Measurements from ENCODE around the gene FIS1.
"Not testable (repeated sequence)": the region's sequence is repeated elsewhere in the genome, so short reads cannot be mapped to it uniquely, and the experiment has no call there.

Gene FIS1

DNA sequence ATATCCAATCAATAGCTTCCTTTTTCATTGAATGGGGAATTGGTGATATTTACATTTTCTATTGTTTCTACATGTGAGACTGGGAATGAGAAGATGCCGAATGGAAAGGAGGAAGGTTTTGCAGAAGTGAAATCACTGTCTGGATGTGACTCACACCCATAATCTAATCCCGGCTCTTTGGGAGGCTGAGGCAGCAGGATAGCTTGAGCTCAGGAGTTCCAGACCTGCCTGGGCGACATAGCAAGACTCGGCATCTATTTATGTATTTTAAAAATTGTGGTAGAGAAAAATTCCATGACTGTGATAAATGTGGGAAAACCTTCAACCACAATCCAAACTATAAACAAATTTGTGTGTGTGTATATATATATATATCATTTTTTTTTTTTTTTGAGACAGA lies 10.9 kb upstream of the FIS1 start:
- no peak for DNase-seq

DNA sequence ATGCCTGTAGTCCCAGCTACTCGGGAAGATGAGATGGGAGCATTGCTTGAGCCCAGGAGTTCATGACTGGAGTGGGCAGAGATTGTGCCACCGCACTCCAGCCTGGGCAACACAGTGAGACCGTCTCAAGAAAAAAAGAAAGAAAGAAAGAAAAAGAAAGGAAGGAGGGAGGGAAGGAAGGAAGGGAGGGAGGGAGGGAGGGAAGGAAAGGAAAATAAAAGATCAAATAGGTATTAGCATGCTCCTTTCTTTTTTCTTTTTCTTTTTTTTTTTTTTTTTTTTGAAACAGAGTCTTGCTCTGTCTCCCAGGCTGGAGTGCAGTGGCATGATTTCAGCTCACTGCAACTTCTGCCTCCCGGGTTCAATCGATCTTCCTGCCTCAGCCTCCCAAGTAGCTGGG lies 8.3 kb upstream of the FIS1 start:
- DNase-seq = not testable (repeated sequence)

DNA sequence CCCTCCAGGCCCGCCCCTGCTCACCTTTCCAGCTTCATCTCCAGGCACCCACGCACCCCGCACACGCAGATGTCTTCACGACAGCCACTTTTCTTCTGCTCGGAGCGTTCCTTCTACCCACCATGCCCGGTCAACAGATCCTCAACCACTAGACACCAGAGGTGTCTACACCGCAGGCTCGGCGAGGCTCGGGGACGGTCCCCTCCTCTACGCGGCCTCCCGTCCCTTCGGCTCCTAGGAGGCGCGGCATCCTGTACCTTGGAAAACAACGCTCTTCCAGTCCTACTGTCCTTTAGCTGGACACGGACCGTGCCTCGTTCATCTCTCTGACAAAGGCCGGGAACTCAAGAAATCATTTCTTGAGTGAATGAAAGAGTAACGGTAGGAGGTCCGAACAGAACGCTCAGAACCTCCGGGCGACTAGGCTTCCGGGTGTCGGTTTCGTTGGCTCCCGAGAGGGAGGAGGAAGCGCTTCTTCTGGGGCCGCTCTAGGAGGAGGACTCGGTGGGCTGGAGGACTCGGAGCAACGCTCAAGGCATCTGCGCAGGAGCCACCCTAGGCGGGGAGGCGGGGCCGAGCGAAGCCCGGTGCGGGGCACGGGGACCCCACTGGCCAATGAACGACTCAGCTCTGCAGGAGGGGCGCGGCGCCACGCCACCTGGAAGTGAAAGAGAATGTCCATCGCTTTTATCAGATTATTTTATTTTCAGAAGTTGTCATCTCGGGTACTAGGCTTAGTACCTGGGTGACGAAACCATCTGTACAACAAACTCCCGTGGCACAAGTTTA lies 7.2 kb upstream of the FIS1 start:
- DNase-seq = peak; percentile 98

DNA sequence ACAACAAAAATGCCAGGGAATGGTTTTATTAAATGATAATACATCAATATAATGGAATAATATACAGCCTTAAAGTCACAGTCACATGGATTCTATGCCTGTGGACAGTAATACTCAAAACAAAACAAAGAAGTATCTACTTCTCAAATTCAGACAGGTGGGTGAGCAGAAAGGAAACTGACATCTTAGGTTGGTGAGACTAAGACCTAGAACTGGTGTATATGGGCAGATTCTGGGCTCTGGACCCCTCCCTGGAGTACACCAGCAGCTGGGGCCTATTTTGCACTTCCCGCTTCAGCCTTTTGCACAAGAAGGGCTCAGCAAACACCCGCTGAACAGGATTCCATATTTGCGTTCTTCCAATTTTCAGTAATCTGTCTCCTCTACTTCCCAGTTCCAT lies 5.4 kb upstream of the FIS1 start:
- no peak for DNase-seq

DNA sequence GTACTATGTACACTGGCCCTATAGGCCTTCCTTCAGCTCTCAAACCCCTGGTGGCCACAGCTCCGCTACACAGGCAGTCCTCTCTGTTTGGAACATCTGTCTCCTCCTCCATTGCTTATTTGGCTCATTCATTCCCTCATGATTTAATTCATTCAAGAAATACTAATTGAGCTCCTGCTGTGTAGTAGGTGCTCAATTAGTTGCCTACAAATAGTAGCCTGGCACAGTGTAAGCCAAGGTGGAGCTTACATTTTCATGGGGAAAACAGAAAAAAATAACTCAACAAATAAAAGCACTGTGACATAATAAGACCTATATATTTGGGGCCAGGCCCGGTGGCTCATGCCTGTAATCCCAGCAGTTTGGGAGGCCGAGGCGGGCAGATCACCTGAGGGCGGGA lies 3.4 kb upstream of the FIS1 start:
- no peak for DNase-seq

DNA sequence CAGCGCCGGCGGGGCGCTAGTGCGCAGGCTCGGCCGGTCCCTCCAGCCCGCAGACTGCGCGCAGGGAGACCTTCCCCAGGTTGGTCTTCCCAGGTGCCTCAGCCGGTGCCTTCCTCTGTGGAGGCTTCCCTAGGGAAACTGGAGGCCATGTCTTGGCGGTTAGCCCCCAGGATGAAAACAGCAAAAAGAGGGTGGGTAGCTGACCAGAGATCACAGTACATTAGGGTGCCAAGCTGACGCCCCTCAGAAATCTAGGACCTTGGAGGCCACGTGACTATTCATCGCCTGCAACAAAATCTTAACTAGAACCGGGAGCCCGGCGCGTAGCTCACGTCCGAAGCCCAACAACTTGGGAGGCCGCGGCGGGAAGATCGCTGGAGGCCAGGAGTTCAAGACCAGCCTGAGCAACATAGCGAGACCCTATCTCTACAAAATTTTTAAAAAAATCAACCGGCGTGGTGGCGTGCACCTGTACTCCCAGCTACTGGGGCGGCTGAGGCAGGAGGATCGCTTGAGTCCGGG lies 327 bp upstream of the FIS1 start:
- no peak for DNase-seq

DNA sequence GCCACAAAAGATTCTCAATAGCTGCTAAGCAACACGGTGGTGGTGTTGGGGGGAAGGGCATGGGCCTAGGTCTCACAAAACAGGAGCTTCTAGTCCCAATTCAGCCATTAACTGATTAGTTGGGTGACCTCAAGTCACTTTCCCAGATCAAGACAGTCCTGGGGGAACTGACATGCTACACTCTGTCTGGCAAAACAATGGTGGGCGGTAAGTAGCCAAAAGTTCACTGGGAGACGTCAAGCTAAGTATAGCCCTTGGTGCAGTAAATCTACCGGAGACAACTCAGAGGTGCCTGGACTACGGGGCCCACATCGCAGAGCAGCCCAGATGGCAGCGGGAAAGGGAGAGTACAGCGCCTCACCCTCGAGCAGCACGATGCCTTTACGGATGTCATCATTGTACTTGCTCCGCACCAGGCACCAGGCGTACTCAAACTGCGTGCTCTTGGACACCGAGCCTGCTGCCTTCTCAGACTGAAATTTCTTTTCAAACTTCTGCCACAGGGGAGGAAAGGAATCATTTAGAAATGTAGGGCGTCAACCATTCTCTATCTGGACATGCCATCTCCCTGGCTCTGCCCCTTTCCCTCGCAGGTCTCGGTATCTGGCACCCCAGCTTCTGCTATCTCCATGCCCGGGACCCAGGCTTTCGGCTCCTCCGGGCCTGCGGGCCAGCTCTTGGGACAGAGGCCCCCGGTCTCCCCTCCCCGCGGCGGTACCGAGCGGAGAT lies 1.1 kb downstream of the FIS1 start:
- DNase-seq = no peak

DNA sequence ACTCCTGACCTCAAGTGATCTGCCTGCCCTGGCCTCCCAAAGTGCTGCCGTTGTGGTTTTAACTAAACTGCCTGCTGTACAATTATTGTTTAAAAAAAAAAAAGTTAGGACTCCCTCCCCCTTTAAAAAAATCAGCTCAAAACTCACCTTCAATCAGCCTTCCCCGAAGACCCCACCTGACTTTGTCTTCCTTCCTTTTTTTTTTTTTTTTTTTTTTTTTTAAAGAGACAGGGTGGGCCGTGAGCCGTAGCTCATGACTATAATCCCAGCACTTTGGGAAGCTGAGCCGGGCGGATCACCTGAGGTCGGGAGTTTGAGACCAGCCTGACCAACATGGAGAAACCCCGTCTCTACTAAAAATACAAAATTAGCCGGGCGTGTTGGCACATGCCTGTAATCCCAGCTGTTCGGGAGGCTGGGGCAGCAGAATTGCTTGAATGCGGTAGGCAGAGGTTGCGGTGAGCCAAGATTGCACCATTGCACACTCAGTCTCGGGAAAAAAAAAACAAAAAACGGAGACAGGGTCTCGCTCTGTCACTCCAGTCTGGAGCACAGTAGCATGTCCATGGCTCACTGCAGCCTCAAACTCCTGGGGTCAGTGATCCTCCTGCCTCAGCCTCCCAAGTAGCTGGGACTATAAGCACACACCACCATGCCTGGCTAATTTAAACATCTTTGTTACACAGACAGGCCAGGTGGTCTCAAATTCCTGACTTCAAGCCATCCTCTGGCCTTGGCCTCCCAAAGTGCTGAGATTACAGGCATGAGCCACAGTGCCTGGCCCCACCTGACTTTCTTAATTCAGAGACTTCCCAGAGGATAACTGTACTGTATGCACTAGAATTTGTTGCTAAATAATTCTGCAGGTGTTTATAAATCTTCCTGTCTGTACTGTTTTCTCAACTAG lies 3.2 kb downstream of the FIS1 start:
- no peak for DNase-seq

DNA sequence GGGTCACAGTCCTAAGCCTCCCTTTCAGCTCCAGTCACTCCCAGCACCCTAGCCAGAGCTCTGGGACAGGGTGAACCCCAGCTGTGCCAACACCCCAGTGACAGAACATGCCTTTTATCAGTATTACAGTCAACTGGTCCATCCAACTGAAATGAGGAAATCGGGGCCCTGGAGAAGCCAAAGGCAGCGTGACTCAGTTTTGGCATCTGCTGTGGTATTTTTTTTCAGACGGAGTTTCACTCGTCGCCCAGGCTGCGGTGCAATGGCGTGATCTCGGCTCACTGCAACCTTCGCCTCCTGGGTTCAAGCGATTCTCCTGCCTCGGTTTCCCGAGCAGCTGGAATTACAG lies 3.9 kb downstream of the FIS1 start:
- DNase-seq = peak; percentile 20

DNA sequence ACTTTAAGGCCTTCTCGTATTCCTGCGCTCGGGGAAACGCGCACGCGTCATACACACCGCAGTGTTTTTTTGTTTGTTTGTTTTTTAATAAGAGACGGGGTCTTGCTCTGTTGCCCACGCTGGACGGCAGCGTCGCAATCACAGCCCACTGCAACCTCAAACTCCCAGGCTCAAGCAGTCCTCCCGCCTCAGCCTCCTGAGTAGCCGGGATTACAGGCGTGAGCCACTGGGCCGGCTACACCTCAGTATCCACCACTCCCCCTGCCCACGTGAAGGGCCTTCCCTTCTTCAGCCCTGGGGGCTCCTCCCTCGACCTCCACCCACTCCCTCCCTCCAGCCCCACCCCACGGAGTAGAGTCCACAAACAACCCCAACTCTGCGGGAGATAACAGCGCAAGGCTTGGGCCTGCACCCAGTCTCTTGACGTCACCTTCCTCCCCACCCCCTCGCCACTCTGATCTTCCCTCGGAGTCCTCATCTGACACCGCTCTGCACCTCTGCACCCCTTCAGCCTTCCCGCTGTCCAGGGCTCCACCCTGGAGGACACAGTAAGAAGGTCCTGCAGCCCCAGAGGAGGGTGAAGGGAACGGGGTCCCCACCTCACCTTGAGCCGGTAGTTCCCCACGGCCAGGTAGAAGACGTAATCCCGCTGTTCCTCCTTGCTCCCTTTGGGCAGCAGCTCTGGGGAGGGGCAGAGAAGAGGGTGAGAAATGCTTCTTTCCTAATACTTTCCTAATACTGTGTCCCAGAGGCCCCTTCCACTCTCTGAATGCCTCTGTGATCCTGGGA lies 4.5 kb downstream of the FIS1 start:
- DNase-seq = no peak

DNA sequence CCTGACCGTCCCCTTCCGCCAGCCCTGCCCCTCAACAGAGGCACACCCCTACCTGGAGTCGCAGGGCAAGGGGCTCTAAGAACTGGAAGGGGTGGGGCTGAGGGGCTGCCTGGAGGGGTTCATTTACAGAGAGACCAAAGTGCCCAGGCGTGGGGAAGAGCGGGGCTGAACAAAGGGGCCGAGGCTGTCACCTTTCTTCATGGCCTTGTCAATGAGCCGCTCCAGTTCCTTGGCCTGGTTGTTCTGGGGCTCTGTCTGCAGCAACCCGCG lies 5.0 kb downstream of the FIS1 start:
- DNase-seq = no peak

DNA sequence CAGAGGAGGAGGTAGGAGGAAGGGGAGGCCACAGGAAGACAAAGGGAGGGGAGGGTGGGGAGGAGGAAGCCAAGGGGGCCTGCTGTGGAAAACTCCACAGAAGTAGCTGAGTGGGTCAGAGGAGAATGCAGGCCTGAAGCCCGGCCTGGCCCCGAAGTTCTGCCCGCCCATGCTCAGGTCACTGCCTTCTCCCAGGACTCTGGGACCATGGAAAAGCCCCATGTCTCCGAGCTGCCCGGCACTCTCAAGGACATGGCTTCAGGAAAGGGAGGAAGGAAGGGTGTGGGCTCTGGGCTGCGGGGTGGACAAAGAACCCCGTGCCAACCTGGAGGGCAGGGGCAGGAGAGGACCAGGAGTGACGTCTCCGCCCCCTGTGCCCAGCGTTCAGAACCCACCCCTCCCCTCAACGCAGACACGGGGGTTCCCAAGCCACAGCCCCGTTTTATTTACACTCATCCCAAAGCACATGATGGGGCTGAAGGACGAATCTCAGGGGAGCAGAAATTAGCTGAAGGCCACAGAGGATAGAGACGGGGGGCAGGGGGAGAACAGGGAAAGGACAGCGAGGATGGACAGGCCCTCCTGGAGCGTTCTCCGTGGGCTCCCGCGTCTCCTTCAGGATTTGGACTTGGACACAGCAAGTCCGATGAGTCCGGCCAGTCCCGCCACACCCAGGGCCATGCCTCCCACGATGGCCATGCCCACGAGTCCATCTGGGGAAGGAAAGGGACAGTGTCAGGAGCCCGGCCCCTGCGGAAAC lies 5.5 kb downstream of the FIS1 start:
- no peak for DNase-seq

DNA sequence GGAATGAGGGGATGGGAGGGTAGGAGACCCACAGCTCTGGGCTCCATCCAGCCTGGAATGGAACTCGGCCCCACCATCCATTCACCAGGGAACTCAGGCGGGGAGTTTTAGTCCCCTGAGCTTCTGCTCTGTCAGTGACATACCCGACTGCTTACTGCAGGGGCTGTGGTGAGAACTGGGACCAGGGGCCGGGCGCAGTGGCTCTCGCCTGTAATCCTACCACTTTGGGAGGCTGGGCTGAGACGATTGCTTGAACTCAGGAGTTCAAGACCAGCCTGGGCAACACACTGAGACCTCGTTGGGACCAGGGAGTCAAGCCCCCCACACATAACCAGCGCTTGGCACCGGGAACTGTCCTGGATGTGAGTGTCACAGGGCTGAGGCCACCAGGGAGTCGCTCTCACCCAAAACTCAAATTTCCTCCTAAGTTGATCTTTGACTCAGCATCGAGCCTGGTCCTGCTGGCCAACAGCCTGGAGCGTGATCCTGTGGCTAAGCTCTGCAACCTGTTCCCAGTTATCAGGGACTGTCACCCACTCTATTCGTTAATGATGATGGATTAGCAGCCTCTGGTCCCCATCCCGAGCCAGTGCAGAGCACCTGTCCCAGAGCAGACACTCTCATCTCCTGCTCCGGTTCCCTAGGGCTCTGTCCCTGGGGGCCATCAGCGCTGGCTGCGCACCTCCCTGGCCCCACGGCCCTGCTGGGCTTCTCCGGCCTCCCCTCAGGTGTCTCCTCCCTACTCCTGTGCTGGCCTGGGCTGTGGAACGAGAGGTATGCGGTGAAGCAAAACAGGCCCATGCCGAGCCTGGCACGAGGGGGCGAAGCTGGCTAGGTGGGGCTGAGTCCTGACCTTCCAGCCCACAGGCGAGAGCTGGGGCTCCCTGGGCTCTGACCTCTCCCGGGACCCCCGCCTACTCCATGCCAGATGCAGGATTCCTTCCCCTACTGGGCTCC lies 6.4 kb downstream of the FIS1 start:
- no peak for DNase-seq

DNA sequence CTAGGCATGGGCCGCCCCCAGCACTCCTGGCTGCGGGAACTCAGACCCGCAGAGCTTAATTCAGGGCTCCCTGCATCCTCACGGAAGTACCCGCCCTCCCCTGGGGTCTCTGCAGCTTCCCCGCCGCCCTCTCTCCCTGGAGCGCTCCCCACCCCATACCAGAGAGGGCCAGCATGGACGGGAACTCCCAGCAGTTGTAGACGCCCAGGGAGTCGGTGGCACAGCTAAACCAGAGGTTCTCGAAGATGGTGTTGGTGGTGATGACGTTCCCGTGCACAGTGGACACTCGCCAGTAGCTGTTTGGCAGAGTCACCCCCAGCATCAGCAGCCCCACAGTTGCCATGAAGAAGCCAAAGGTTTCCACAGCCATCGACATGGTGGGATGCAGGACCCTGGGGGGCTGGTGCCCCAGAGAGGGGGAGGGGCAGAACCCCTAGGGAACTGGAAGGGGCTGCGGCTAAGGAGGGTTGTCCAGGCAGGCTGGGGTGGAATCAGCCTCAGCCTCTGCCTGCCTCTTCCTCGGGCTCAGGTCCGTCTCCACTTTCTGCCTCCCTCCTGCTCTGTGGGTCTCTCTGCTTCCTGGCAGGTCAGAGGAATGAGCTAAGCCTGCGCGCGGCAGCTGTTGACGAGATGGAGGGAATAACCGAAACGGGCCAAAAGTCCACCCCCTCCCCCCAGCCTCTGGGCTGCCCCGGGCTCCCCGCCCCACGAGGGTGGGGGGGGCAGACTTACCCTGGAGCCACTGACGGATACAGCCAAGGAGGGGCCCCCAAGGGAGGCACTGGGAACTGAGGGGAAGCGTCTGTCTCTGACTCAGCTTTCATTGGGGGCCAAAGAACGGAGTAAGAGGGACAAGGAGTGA lies 7.4 kb downstream of the FIS1 start, which contains the start of gene CLDN15:
Gene CLDN15, minus strand, starts transcription at position 597 of the 862 bp plus-strand sequence. Its CDS starts 221 bp downstream, at position 376.
- no peak for DNase-seq

DNA sequence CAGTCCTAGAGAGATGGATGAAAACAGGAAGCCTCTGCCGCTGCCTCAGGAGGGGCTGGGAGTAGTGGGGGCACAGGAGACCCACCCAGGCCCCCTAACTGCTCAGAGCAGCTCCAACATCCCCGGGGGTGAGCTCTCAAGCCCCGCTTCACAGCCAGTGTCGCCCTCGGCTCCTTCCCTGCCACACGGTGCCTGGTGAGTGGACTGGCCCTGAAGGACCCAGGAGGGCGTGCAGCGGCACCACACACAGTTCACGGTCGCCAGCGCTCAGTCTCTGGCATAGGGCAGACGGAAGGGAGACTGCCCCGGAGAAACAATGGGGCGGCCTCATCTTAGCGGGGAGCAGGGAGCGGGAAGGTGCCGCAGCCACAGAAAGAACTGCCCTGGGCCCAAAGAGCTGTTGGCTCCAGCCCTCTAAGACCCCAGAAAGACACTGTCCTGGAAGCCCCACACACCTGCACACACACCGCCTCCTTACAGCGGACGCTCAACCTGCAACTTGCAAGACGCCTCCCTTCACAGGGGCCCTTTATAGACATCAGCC lies 8.5 kb downstream of the FIS1 start:
- no peak for DNase-seq

DNA sequence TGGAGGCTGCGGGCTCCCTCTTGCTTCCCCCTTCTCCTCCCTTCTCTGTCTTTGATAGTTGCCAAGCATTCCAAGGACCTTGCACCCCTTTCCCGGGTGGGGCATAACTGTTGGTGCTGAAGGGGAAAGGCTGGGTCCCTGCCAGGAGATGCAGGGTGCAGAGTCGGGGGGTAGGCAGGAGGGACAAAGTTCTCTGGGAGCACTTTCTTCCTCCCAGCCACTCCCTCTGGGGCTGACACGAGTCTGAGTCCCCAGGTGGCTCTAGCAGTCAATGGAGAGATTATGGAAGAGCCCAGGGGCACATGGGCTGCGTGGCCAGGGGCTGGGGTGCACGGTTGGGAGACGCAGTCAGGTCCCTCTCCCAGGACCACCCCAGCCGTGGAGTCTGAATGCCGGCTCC lies 9.4 kb downstream of the FIS1 start:
- no peak for DNase-seq

DNA sequence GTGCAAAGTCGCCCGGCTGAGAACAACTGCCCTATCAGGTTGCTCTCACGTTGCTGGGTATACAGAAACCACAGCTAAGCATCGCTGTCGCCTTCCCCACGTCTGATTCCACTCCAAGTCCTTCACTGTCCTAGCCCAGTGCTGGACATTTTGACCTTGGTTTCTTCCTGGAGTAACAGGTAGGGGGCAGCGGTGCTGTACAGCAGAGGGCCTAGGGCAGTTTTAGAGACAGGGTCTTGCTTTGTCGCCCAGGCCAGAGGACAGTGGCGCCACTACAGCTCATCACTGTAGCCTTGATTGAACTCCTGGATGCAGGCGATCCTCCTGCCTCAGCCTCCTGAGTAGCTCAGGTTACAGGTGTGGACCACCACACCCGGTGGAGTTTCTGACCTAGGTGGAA lies 9.8 kb downstream of the FIS1 start:
- no peak for DNase-seq

DNA sequence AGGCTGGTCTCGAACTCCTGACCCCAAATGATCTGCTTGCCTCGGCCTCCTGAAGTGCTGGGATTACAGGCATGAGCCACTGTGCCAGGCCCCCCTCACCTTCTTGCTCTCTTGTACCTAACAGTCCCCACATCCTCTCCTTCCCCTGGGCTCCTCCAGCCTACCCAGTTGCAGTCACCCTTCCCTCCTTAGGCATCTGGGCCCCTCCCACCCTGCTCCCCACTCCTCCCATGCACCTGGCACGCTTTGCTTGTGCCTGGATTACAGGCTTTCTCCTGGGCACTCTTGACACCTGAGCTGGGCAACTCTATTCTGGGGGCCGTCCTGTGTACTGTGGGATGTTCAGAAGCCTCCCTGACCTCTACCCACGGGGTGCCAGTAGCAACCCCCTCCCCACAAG lies 10.2 kb downstream of the FIS1 start:
- DNase-seq = no peak

DNA sequence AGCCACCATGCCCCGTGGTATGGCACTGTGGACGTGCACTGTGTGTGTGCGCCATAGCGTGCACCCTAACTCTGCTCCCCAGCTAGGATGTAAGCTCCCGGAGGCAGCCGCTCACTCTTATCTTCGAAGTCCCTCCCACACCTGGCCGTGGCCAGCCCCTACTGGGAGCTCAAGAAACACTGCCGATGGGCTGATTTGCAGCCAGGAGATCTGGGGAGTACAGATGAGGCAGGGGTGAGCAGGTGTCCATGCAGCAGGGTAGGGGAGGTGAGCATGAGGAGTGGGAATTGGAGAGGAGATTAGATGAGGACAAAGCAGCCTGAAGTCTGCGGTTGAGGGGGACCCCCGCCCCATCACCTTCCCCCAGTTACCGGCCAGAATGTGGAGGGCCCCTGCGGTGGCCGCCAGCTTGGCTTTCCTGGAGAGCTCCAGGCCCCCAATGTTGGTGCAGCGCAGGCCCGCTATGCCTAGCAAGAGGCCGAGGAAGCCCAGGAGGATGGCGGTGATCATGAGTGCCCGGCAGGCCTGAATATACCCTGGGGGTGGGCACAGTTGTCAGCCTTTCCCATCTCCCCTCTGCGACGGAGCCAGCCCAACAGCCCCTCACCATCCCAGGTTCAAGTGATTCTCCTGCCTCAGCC lies 10.9 kb downstream of the FIS1 start:
- no peak for DNase-seq

All from CD4-positive, alpha-beta T cell treated with Interferon gamma for 1 hour (primary cell).